GM10847 (cell line): ENCODE measurements around the gene FAM163B.

Experiments used
- POLR2A ChIP-seq: IDR thresholded peaks from 2 replicates; pipeline ENCODE4 v1.6.1; 2011; ENCODE audit not compliant: insufficient read length; ENCODE audit errors: extremely low read depth

Gene FAM163B

DNA sequence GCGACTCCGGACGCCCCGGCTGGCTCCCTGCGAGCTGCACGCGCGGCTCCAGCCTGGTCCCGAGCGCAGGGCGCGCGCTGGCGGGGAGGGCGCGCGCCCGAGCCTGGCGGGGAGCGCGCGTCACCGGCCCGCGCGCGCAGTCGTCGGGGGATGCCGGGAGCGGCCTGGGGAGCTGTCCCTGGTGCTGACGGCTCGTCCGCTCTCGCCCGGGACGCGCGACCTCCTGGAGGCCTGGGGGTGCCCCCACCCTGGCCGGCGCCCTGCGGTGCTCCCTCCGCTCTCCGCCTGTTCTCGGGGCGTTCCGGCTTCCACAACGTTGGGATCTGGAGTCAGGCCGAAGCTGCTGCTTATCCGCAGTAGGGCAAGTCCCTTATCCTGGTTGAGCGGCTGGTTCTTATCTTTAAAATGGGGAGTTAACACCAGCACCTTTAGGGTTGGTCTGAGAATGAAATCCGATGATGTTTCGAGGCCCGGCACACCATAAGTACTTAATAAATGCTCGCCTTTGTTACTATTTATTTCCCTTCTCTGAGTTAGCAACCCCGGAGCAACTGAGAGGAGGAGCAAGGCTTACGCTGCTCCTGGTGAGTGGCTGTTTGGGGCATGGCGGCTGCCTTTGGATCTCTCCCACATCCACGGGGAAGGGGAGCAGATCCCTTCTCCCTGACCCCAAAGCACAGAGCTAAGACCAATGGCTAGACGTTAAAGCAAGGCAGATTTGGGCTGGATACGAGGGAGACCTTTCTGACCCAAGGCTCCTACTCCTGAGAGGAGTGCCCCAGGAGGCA is at the start of gene FAM163B:
Gene FAM163B, minus strand, starts transcription at position 79 of the 788 bp plus-strand sequence. CDS start 29,166 bp downstream, outside the sequence.
- TF ChIP-seq POLR2A = no peak

DNA sequence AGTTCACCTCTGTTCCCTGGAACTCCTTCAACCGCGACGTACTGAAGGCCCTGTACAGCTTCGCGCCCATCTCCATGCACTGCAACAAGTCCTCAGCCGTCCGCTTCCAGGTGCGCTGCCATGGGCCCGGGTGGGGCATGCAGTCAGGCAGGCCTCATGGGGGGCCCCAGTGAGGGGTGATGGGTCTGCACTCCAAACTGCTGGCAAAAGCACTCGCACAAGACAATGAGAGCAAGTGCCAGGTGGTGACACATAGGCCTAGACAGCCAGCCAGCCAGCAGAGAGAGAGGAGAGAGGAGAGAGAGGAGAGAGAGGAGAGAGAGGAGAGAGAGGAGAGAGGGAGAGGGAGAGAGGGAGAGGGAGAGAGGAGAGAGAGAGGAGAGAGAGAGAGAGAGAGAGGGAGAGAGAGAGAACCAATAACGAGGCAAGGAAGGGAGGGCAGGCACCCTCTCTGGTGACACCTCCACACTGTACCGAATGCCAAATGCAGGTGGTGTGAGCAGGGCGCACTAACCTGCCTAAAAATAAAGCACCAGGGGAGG is 48.0 kb upstream of the FAM163B start:
- TF ChIP-seq POLR2A = no peak

DNA sequence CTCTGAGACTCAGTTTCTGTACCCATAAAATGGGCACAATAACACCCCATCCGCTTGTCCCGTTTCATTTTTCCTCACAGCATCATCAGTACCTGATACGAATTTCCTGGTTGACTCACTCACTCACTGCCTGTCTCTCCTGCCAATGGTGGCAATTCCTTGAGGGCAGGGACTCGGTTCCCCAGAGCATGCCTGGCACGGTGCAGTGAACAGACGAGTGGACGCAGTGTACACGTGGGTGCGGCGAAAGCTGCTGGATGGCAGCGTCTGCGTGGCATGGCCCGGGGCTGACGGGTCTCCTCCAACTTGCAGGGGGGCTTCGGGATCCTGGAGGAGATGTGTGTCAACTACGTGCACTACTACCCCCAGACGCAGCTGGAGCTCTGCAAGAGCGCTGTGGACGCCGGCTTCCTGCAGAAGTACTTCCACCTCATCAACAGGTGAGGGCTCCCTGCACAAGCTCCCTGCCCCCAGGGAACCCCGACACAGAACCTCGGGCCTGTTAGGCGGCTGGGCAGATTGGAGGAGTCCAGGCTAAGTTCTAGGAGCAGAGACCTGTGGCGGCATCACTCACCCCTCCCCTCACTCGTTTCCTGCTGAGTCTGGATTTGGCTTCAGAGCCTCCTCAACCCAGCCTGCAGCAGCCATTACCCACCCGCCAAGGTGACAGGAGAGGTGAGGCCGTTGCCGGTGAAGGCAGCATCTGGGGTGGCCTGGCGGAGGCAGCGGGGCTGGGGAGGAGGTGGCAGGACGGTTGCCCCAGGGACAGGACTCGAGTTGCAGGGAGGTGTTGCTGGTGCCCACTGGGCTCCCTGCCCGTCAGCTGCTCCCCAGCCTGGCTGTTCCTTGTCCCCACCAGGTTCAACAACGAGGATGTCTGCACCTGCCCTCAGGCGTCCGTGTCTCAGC is 47.3 kb upstream of the FAM163B start:
- TF ChIP-seq POLR2A = no peak

DNA sequence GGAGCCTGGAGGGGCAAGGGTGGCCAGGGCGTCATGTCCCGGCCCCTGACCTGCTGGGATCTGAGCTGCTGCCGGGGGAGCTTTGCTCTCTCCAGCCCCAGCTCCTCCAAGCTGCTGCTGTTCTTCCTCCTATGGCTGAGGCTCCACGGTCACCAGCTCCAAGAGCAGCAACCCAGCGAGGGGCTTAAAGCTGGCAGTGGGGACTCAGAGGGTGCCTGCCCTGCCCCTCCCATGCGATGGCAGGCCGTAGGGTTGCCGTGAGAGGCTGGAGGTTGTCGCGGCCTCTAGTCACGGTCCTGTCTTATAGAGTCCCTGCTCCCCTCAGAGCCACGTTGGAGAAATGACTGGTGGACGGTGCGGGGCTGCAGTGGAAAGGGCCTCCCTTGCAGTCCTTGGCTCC is 46.5 kb upstream of the FAM163B start:
- no peak for TF ChIP-seq POLR2A

DNA sequence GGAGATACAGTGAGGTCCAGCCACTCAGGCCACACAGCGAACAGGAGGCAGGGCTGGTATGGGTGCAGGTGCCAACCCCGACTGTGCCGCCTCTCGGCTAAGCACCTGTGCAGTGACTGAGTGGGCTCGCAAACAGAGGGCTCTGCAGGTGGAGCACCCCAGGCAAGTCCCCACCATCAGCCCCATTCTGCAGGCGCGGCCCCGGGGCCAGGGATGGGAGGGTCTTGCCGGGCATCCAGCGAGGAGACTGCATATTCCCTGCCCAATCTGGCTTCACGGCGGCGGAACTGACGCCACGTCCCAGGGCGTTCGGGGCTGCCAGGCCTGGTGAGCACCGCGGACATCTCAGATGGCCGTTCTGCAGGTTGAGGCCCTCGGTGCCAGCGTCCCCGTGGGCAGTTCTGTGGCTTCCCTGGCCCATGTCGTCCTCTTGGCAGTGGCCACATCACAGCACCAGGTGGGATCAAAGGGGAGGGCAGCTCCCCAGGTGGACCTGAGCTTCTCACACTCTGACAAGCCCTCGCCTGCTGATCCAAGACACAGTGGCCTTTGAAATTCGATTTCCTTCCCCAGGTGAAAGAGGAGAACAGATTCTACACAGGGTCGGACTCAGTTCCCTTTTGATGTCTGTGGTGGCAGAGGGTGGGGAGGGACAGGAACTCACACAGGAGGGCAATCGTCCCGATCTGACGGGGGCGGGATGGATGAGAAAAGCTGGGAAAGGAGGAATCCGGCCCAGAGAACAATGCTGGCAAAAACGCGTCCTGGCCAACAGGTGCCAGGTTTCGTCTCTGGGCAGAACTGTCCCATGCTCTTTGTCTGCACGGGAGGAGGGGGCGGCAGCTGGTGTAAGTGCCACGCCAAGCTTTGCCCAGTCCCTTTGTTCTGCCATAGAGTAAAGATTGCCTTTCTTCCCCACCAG is 45.8 kb upstream of the FAM163B start:
- no peak for TF ChIP-seq POLR2A

DNA sequence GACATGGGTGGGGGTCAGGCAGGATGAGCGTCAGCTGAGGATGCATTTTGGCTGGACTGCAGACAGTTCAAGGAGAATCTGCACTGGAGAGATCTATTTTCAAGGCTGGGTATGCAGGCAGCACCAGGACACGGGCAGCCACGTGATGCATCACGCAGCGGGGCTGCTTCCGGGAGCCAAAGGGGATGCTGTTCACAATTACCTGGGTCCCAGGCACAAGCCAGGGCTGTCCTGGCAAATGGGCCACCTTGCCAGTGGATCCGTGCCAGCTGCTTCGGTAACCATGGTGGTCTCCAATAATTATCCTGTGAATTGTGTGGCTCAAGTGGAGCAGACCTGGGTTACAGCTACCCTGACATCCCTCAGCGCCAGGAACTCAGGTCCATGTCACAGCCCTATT is 44.4 kb upstream of the FAM163B start:
- no peak for TF ChIP-seq POLR2A

DNA sequence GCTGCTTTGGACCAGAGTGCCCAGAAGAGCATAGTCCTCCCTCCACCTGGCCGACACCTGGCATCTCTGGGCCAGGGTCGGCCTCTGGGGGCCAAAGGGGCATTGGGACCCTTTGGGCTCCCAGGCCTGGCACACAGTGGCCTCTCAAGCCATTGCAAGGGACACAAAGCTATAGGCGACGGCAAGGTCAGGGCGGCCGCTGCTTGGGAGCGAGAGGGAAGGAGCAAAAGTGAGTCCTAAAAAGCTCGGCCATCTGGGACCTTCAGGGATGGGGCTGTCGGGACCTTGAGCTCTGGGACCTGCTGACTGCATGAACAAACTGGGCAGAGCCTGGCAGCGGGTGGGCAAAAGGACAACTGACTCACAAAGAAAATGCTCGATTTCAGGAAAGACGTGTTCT is 40.8 kb upstream of the FAM163B start:
- TF ChIP-seq POLR2A = no peak

DNA sequence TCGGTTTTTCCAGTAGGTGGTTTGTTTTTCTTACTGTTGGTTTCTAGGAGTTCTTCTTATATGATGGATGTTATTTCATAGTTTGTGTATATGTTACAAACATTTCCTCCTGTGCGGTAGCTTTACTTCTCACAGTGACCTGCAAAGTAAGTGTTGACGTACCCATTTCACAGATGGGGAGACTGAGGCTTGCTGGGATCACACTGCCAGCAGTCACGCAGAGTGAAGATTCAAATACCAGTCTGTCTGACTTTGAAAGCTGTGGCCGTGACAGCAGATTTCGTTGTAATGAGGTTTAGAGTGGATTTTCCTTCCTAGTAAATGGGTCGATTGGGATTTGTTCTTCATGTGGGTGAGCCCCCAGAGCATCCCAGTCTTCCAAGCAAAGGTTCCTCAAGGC is 40.0 kb upstream of the FAM163B start:
- TF ChIP-seq POLR2A = no peak

DNA sequence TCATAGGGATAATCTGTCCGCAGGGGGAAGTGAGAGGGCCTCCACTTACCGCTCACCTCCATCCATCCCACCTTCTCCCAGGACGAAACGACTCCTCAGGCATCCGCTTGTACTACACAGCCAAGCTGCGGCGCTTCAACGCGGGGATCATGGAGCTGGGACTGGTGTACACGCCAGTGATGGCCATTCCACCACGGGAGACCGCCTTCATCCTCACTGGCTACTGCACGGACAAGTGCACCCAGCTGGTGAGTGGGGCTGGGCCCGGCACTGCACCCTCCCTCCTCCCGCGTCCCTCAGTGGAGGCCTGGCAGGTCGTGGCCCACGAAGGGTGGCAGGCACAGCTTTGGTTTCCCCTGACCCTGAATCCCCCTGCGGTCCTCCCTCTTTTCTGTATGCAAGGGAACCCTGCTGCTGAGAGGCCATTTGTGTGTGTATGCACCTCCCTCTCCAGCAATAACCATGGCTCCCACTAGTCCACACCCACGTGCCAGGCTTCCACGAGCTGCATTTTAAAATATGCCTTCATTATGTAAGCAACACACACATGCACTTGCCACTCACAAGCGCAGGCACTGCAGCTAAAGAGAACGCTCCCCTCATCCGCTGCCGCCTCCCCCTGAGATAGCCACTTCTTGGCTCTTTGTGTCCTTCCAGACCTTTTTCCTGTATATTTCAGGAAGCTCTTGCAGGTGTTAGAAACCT is 38.7 kb upstream of the FAM163B start:
- TF ChIP-seq POLR2A = no peak

DNA sequence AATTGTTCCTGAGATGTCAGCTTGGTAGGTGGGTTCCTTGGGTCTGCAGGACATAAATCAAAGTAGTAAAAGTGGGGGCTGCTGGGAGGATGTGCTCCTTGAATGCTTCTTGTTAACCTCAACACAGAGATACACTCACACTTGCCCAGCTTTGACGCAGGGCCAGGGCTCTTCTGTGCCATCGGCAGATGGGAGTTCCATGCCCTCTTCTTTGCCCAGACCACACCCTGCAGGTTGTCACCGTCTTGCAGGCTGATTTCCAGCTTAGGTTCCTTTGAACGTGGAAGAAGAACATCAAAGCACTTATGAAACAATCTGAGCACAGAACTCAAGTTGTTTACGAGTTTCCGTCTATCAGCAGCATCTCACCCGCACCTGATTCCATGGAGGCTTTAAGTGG is 38.0 kb upstream of the FAM163B start:
- TF ChIP-seq POLR2A = no peak

DNA sequence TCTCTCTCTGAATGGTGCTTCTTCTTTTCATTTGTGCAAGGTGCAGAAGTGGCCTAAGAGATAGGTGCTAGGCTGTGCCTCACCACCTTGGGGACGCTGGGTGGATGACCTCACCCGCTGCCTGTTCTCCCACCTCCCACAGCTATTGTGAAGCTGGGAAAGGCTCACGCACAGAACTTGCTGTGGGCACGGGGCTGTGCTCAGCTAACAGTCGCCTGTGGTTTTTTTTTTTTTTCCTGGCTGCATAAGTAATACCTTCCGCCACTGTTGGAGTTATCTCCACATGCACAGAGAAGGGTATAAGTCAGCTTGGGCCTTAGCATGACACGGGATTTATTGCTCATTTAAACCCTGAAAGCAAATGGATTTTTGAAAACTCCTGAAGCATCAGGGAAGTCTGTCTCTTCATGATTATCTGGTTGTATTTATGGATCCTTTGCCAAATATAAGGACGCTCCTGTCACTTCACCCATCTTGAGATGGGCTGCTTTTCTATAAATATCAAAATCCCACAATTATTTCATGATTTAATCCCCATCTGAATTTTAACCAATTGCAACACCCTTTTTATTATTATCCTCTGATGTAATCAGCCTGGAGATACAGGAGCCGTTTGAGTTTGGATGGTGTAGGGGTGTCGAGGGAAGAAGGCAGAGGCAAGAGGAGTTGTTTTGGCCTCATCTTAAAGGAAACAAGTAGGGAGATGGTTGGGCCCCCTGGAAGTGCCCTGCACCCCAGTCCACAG is 36.0 kb upstream of the FAM163B start:
- no peak for TF ChIP-seq POLR2A

DNA sequence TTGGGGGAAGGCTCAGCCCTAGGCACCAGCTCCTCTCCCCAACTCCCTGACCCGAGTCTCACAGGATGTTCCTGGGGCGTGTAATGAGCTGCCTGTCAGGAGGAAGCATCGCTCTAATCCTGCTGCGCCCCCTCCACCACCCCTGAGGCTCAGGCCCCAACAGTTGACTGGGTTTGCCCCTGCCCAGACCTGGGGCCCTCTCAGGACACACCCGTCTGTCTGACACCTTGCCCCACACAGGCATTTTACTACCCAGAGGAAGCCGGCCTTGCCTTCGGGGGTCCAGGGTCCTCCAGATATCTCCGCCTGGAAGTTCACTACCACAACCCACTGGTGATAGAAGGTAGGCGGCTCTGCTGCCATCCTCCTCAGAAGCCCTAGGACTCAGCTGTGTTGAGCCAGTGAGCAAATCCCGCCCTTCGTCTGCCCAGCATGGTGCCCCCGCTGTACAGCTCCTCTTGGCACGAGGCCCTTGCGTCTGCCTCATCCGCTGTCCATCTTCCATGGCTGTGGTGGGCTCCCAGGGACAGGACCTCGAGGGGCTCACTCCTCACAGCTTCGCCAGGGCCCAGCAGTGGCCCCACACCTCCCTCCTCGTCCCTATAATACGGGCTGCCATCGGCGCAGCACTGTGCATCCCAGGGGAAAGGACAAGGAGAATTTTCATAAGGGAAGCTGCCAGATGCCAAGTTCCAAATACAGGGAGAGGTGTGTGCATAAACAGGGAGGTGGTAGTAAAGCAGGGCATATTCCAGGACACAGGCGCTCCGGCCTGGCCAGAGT is 35.0 kb upstream of the FAM163B start:
- TF ChIP-seq POLR2A = no peak

DNA sequence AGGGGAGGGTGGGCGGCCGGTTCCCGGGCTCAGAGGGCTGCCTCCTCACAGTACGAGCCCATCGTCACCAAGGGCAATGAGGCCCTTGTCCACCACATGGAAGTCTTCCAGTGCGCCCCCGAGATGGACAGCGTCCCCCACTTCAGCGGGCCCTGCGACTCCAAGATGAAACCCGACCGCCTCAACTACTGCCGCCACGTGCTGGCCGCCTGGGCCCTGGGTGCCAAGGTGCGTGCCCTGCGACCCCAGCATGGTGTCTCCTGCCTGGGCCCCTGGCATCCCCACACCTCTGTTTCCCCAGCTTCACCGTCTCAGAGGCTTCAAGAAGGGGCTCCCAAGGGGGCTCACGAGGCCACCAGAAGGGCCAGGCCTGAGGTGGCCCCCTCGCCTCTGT is 34.2 kb upstream of the FAM163B start:
- TF ChIP-seq POLR2A = no peak
